Midbrain (tissue), 1 donor: ENCODE data around the gene HHIP.
"Not testable (repeated sequence)": the region's sequence is repeated elsewhere in the genome, so short reads cannot be mapped to it uniquely, and the experiment has no call there.

Source experiments
- DNase-seq: peaks from one replicate; lab custom pipeline; 2025; lab: John Stamatoyannopoulos, UW

The HHIP gene

GRCh38 chr4:144748814-144749555 is 103.0 kb downstream of the HHIP start:
- no peak for DNase-seq

- no peak for DNase-seq
Measured at GRCh38 chr4:144750348-144750747, 104.4 kb downstream of the HHIP start.

- peak; percentile 40 for DNase-seq
Measured at GRCh38 chr4:144754562-144755410, 108.8 kb downstream of the HHIP start.

- no peak for DNase-seq
Measured at GRCh38 chr4:144757969-144758368, 112.0 kb downstream of the HHIP start.

GRCh38 chr4:144768809-144769208 is 122.9 kb downstream of the HHIP start:
- DNase-seq: not testable (repeated sequence)

- DNase-seq: no peak
Measured at GRCh38 chr4:144778364-144778763, 132.4 kb downstream of the HHIP start.

GRCh38 chr4:144782345-144782744 is 136.4 kb downstream of the HHIP start:
- no peak for DNase-seq

GRCh38 chr4:144785961-144786360 is 140.0 kb downstream of the HHIP start:
- DNase-seq: no peak

GRCh38 chr4:144787365-144788258 is 141.7 kb downstream of the HHIP start:
- peak; percentile 15 for DNase-seq

- DNase-seq: no peak
Measured at GRCh38 chr4:144788469-144788868, 142.5 kb downstream of the HHIP start.

GRCh38 chr4:144791933-144792332 is 146.0 kb downstream of the HHIP start:
- not testable (repeated sequence) for DNase-seq
